ENCODE data around the gene CRHBP. TPM values are rescaled to one million over a fixed set of nuclear protein-coding genes. Genes with fewer than 3 reads are reported as not detected.

CRHBP gene
- polyA plus RNA-seq, 3 donors: 2.2 TPM; not detected in 2

DNA sequence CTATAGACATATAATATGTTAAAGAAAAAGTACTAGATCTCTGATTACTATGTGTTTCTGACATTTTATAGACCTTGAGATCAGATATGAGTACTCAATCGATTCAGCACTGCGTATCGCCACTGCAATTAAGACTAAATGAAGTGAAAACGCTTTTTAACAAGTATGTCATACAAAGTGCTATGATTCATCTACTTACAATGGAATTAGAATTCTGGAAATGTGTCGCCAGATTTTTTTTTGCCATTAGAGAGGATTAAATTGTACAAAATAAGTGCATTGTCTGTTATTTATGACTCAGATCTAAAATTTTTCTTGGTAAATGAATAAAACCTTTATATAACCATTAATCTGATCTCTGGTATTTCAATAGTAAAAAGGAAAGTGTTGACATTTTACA, 57.4 kb downstream of the CRHBP start:
- H3K27ac ChIP-seq (ENCODE audit: low read depth in 1 of 2, low read length in 2 of 2): no peak overlapping the region
- Mint-ChIP-seq H3K4me1 (no peaks in the 10 kb centered on the region), H3K36me3 (no peaks in the 10 kb centered on the region), H3K27ac (no peak overlapping the region), H3K27me3 (ENCODE audit: low read depth in 3 of 3) (peaks cover 0 to 2% (median 0%) of the 10 kb centered on the region in 3 donors), H3K9me3 (peaks cover 0 to 4% (median 0%) of the 10 kb centered on the region in 7 donors), H3K4me3 (no peak overlapping the region)
- no peak overlapping the region for H3K4me2 ChIP-seq (replicated peaks; ENCODE audit: extremely low read depth, low read length, poor library complexity, severe bottlenecking)
- H3K9me3 ChIP-seq (replicated peaks in 1 of 2; ENCODE audit: control insufficient read depth in 1 of 2, insufficient read depth in 1 of 2, low read length in 2 of 2): no peaks in the 10 kb centered on the region
- no peak for DNase-seq
- H4K20me1 ChIP-seq (ENCODE audit: insufficient read depth, low read length): no peaks in the 10 kb centered on the region
- intact Hi-C loops (cut with micrococcal nuclease): loop anchor here in 1 of 2 donors (10.0 kb wide), 1 partner anchor 145 kb away; no protein-coding TSS in a partner anchor
- no peaks in the 10 kb centered on the region for H3K79me2 ChIP-seq (ENCODE audit: insufficient read depth, low read length)
- no peaks in the 10 kb centered on the region for H3K27me3 ChIP-seq (ENCODE audit: control insufficient read depth in 2 of 2, insufficient read depth in 2 of 2, low read length in 2 of 2)
- TF ChIP-seq, protein P1, sequence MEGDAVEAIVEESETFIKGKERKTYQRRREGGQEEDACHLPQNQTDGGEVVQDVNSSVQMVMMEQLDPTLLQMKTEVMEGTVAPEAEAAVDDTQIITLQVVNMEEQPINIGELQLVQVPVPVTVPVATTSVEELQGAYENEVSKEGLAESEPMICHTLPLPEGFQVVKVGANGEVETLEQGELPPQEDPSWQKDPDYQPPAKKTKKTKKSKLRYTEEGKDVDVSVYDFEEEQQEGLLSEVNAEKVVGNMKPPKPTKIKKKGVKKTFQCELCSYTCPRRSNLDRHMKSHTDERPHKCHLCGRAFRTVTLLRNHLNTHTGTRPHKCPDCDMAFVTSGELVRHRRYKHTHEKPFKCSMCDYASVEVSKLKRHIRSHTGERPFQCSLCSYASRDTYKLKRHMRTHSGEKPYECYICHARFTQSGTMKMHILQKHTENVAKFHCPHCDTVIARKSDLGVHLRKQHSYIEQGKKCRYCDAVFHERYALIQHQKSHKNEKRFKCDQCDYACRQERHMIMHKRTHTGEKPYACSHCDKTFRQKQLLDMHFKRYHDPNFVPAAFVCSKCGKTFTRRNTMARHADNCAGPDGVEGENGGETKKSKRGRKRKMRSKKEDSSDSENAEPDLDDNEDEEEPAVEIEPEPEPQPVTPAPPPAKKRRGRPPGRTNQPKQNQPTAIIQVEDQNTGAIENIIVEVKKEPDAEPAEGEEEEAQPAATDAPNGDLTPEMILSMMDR (IDR thresholded peaks at IDR 0.05): no peak
- no peaks in the 10 kb centered on the region for H3K36me3 ChIP-seq (replicated peaks in 1 of 2; ENCODE audit: control insufficient read depth in 1 of 2, insufficient read depth in 2 of 2, low read length in 2 of 2)
- H3K4me3 ChIP-seq (replicated peaks in 1 of 3; ENCODE audit: low read depth in 2 of 3, low read length in 3 of 3): no peak overlapping the region
- no peak overlapping the region for H3K9ac ChIP-seq (ENCODE audit: insufficient read depth, low read length, poor library complexity, severe bottlenecking)
- no peaks in the 10 kb centered on the region for H3K4me1 ChIP-seq (ENCODE audit: control insufficient read depth in 1 of 2, insufficient read depth in 2 of 2, low read length in 2 of 2)
- H2AFZ ChIP-seq (ENCODE audit: insufficient read depth, low read depth, low read length, poor library complexity, severe bottlenecking): no peak overlapping the region
- WGBS (ENCODE audit: insufficient coverage): no CpG with 5 or more reads among the region's 5 CpGs

DNA sequence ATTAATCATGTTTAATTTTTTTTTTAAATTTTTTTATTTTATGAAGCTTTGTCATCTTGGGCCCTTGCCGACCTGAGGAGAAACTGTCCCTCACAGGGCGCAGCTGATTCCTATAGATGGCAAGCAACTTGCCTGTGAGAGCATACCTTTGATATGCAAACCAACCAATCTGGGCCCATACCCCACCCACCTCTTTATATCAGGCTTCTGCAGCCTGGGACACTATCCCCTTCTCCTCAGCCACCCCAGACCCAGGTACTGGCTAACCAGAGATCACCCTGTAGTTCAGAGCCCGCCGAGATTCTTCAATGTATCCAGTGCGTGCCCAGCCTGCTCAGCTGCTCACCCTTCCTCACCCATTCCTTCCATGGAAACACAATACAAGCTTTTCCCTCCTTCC, 58.7 kb downstream of the CRHBP start:
- no peaks in the 10 kb centered on the region for H3K4me1 ChIP-seq (ENCODE audit: control insufficient read depth in 1 of 2, insufficient read depth in 2 of 2, low read length in 2 of 2)
- no peak overlapping the region for H3K4me2 ChIP-seq (replicated peaks; ENCODE audit: extremely low read depth, low read length, poor library complexity, severe bottlenecking)
- H3K27ac ChIP-seq (ENCODE audit: low read depth in 1 of 2, low read length in 2 of 2): no peak overlapping the region
- no peak overlapping the region for H2AFZ ChIP-seq (ENCODE audit: insufficient read depth, low read depth, low read length, poor library complexity, severe bottlenecking)
- Mint-ChIP-seq H3K27me3 (ENCODE audit: low read depth in 3 of 3) (peaks cover 0 to 2% (median 0%) of the 10 kb centered on the region in 3 donors), H3K36me3 (no peaks in the 10 kb centered on the region), H3K27ac (no peak overlapping the region), H3K9me3 (peaks cover 0 to 4% (median 0%) of the 10 kb centered on the region in 7 donors), H3K4me3 (no peak overlapping the region), H3K4me1 (no peaks in the 10 kb centered on the region)
- no peaks in the 10 kb centered on the region for H3K36me3 ChIP-seq (replicated peaks in 1 of 2; ENCODE audit: control insufficient read depth in 1 of 2, insufficient read depth in 2 of 2, low read length in 2 of 2)
- H3K9me3 ChIP-seq (replicated peaks in 1 of 2; ENCODE audit: control insufficient read depth in 1 of 2, insufficient read depth in 1 of 2, low read length in 2 of 2): no peaks in the 10 kb centered on the region
- no peaks in the 10 kb centered on the region for H3K27me3 ChIP-seq (ENCODE audit: control insufficient read depth in 2 of 2, insufficient read depth in 2 of 2, low read length in 2 of 2)
- TF ChIP-seq, protein P1 (IDR thresholded peaks at IDR 0.05): no peak
- no peak for DNase-seq
- 98% methylated on average over 5 of the region's 5 CpGs for WGBS (ENCODE audit: insufficient coverage)
- H3K9ac ChIP-seq (ENCODE audit: insufficient read depth, low read length, poor library complexity, severe bottlenecking): no peak overlapping the region
- no peak overlapping the region for H3K4me3 ChIP-seq (replicated peaks in 1 of 3; ENCODE audit: low read depth in 2 of 3, low read length in 3 of 3)
- H4K20me1 ChIP-seq (ENCODE audit: insufficient read depth, low read length): no peaks in the 10 kb centered on the region
- no peaks in the 10 kb centered on the region for H3K79me2 ChIP-seq (ENCODE audit: insufficient read depth, low read length)
- intact Hi-C loops (cut with micrococcal nuclease): loop anchor here in 1 of 2 donors (10.0 kb wide), 1 partner anchor 147 kb away; no protein-coding TSS in a partner anchor
